ENCODE data around the gene HPSE. TPM values are rescaled to one million over a fixed set of nuclear protein-coding genes. Genes with fewer than 3 reads are reported as not detected.

HPSE gene
- total and polyA plus RNA-seq, 2 donors (not counting 3 experiments of a cell fraction or from before 2014, with no cell fraction given), result 3.5 to 7.0 TPM

DNA sequence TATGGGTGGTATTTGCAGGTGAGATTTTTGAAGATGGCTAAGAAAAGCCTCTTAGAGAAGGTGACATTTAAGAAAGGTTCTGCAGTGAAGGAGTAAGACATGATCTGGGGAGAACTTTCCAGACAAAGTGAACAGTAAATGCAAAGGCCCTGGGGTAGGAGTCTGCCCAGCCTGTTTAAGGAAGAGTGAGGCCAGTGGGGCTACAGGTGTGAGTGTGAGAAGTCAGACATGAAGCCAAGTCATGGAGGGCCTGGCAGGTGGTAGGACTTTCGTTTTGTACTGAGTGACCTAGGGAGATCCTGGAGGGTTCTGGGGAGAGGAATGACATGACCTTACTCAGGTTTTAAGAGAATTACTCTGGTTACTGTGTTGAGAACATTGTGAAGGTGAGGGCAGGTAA, 71.5 kb downstream of the HPSE start:
- intact Hi-C loops (cut with micrococcal nuclease) (loop anchor here (5.0 kb wide), 1 partner anchor 801 kb away; no protein-coding TSS in a partner anchor), dilution Hi-C loops (cut with MboI; ENCODE audit: extremely low pct_ligation_motif_present, low sequenced_read_pairs) (no loop called here)
- no peak for DNase-seq (ENCODE audit: low read depth, low spot score)
- Histone ChIP-seq H3K27me3 (ENCODE audit: control insufficient read depth in 2 of 2, insufficient read depth in 2 of 2, low read length in 2 of 2) (no peaks in the 10 kb centered on the region), H4K20me1 (replicated peaks; ENCODE audit: control insufficient read depth, extremely low read depth, insufficient read depth, low read length) (no peaks in the 10 kb centered on the region), H3K9ac (replicated peaks; ENCODE audit: extremely low read depth, insufficient read depth, low read length) (no peak overlapping the region), H3K79me2 (ENCODE audit: control insufficient read depth, insufficient read depth, low read length) (no peaks in the 10 kb centered on the region), H3K27ac (ENCODE audit: insufficient read depth, low read depth, low read length) (no peak overlapping the region), H3K4me2 (ENCODE audit: insufficient read depth, low read length) (no peak overlapping the region), H3K4me3 (replicated peaks in 1 of 3; ENCODE audit: insufficient read depth in 1 of 3, low read depth in 1 of 3, low read length in 3 of 3) (no peak overlapping the region), H3K9me3 (replicated peaks; ENCODE audit: control insufficient read depth, insufficient read depth, low read length) (no peaks in the 10 kb centered on the region), H2AFZ (ENCODE audit: low read depth, low read length) (no peak overlapping the region), H3K4me1 (ENCODE audit: control insufficient read depth, extremely low read depth, insufficient read depth, low read length) (peaks cover 16% of the 10 kb centered on the region), H3K36me3 (ENCODE audit: control insufficient read depth in 2 of 2, extremely low read depth in 1 of 2, insufficient read depth in 2 of 2, low read length in 2 of 2) (no peaks in the 10 kb centered on the region), H3K9me1 (replicated peaks; ENCODE audit: control insufficient read depth, extremely low read depth, insufficient read depth, low read length) (no peaks in the 10 kb centered on the region)
- BruUV-seq (replicated peaks), result no TSS peak
- no peak for FAIRE-seq
- TF ChIP-seq FOS (IDR thresholded peaks at IDR 0.05; ENCODE audit: borderline replicate concordance, insufficient read depth, low read length) (no peak), POLR2AphosphoS5 (IDR thresholded peaks at IDR 0.05; ENCODE audit: insufficient read depth, low read depth, low read length) (no peak), EZH2 (IDR thresholded peaks at IDR 0.05; ENCODE audit: borderline replicate concordance, low read depth, low read length, severe bottlenecking) (no peak), POLR2A (IDR thresholded peaks at IDR 0.05; ENCODE audit: low read depth, low read length) (no peak), JUN (IDR thresholded peaks at IDR 0.05; ENCODE audit: borderline replicate concordance, insufficient read depth, insufficient read length, low read depth) (no peak)
- TF ChIP-seq, protein P1, sequence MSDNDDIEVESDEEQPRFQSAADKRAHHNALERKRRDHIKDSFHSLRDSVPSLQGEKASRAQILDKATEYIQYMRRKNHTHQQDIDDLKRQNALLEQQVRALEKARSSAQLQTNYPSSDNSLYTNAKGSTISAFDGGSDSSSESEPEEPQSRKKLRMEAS (IDR thresholded peaks at IDR 0.05; ENCODE audit: insufficient read depth, insufficient read length), result no peak
- ChIA-PET POLR2A (no interaction called here), CTCF (interaction anchor here (0.6 to 8.4 kb wide), 4 partner anchors 10 to 207 kb away, joined by 3 to 125 read pairs (median 62); no protein-coding TSS in a partner anchor)

DNA sequence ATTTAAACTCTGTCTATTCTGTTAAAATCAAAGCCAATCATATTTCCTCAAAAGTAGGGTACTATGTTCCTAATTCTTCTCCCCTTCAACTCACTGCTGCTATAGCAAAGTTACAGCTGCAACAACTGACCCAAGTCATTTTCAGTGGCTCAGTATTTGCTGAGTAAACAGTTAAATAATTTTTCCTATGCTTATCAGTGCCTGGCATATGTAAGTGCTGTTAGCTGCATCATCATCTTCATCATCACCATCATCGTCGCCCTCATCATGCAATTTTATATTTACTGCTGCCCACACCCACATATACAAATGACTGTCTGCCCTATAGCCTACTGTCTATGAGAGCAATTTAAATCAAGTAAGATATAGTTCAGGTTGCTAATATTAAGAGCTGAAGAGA, 72.0 kb downstream of the HPSE start:
- no peaks in the 10 kb centered on the region for H3K9me1 ChIP-seq (replicated peaks; ENCODE audit: control insufficient read depth, extremely low read depth, insufficient read depth, low read length)
- H3K4me3 ChIP-seq (replicated peaks in 1 of 3; ENCODE audit: insufficient read depth in 1 of 3, low read depth in 1 of 3, low read length in 3 of 3), result no peak overlapping the region
- no peaks in the 10 kb centered on the region for H3K36me3 ChIP-seq (ENCODE audit: control insufficient read depth in 2 of 2, extremely low read depth in 1 of 2, insufficient read depth in 2 of 2, low read length in 2 of 2)
- POLR2A ChIA-PET, result no interaction called here
- FAIRE-seq (no peak), DNase-seq (ENCODE audit: low read depth, low spot score) (no peak)
- no TSS peak for BruUV-seq (replicated peaks)
- TF ChIP-seq POLR2AphosphoS5 (IDR thresholded peaks at IDR 0.05; ENCODE audit: insufficient read depth, low read depth, low read length) (no peak), FOS (IDR thresholded peaks at IDR 0.05; ENCODE audit: borderline replicate concordance, insufficient read depth, low read length) (no peak), GATA2 (IDR thresholded peaks at IDR 0.05; ENCODE audit: insufficient read depth, insufficient read length, low read depth, low read length) (no peak), MYC (IDR thresholded peaks at IDR 0.05; ENCODE audit: low read depth, low read length) (no peak), JUN (IDR thresholded peaks at IDR 0.05; ENCODE audit: borderline replicate concordance, insufficient read depth, insufficient read length, low read depth) (no peak), POLR2A (IDR thresholded peaks at IDR 0.05; ENCODE audit: low read depth, low read length) (no peak), EZH2 (IDR thresholded peaks at IDR 0.05; ENCODE audit: borderline replicate concordance, low read depth, low read length, severe bottlenecking) (no peak)
- TF ChIP-seq, protein P1 (IDR thresholded peaks at IDR 0.05; ENCODE audit: insufficient read depth, insufficient read length), result no peak
- TF ChIP-seq, protein P2, sequence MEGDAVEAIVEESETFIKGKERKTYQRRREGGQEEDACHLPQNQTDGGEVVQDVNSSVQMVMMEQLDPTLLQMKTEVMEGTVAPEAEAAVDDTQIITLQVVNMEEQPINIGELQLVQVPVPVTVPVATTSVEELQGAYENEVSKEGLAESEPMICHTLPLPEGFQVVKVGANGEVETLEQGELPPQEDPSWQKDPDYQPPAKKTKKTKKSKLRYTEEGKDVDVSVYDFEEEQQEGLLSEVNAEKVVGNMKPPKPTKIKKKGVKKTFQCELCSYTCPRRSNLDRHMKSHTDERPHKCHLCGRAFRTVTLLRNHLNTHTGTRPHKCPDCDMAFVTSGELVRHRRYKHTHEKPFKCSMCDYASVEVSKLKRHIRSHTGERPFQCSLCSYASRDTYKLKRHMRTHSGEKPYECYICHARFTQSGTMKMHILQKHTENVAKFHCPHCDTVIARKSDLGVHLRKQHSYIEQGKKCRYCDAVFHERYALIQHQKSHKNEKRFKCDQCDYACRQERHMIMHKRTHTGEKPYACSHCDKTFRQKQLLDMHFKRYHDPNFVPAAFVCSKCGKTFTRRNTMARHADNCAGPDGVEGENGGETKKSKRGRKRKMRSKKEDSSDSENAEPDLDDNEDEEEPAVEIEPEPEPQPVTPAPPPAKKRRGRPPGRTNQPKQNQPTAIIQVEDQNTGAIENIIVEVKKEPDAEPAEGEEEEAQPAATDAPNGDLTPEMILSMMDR (IDR thresholded peaks at IDR 0.05; ENCODE audit: extremely low read depth in 1 of 2, insufficient read depth in 1 of 2, low read depth in 1 of 2, low read length in 2 of 2), result no peak
- no peak overlapping the region for H2AFZ ChIP-seq (ENCODE audit: low read depth, low read length)
- CTCF ChIA-PET, result interaction anchor here (0.6 to 8.4 kb wide), 4 partner anchors 10 to 206 kb away, joined by 3 to 125 read pairs (median 62); no protein-coding TSS in a partner anchor
- peaks cover 20% of the 10 kb centered on the region for H3K4me1 ChIP-seq (ENCODE audit: control insufficient read depth, extremely low read depth, insufficient read depth, low read length)
- H3K27ac ChIP-seq (ENCODE audit: insufficient read depth, low read depth, low read length), result no peak overlapping the region
- H3K4me2 ChIP-seq (ENCODE audit: insufficient read depth, low read length), result no peak overlapping the region
- no peak overlapping the region for H3K9ac ChIP-seq (replicated peaks; ENCODE audit: extremely low read depth, insufficient read depth, low read length)
- H3K27me3 ChIP-seq (ENCODE audit: control insufficient read depth in 2 of 2, insufficient read depth in 2 of 2, low read length in 2 of 2), result no peaks in the 10 kb centered on the region
- H3K9me3 ChIP-seq (replicated peaks; ENCODE audit: control insufficient read depth, insufficient read depth, low read length), result no peaks in the 10 kb centered on the region
- no peaks in the 10 kb centered on the region for H3K79me2 ChIP-seq (ENCODE audit: control insufficient read depth, insufficient read depth, low read length)
- H4K20me1 ChIP-seq (replicated peaks; ENCODE audit: control insufficient read depth, extremely low read depth, insufficient read depth, low read length), result no peaks in the 10 kb centered on the region
- intact Hi-C loops (cut with micrococcal nuclease) (loop anchor here (5.0 kb wide), 1 partner anchor 800 kb away; no protein-coding TSS in a partner anchor), dilution Hi-C loops (cut with MboI; ENCODE audit: extremely low pct_ligation_motif_present, low sequenced_read_pairs) (no loop called here)
